GM18873 (cell line): ENCODE data around the gene YEATS4.

Experiments used
- ATAC-seq: cut with Tn5 transposase; IDR thresholded peaks from one replicate; pipeline ENCODE4 v1.9.1; 2021; ENCODE audit warnings: mild to moderate bottlenecking, moderate library complexity, moderate number of reproducible peaks; ENCODE audit not compliant: unreplicated experiment, low FRiP score

The YEATS4 gene

DNA sequence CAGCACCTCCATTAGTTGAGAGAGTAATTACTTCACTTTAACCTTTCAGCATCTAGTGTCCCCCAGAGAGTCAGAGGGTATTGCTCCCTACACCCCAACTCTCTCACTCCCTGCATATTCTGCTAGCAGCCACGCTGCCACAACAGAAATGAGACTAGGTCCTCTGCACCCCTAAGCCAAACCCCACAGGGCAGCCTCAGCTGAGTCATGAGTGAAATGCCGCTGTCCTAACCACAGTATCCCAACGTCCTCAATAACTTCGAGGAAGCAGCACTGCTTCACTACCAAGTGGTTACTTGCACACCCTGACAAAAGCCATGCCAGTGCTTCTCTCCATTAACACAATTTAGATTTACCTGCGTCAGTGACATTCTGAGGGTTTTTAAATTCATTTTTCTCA is 18.2 kb upstream of the YEATS4 start:
- no peak for ATAC-seq

DNA sequence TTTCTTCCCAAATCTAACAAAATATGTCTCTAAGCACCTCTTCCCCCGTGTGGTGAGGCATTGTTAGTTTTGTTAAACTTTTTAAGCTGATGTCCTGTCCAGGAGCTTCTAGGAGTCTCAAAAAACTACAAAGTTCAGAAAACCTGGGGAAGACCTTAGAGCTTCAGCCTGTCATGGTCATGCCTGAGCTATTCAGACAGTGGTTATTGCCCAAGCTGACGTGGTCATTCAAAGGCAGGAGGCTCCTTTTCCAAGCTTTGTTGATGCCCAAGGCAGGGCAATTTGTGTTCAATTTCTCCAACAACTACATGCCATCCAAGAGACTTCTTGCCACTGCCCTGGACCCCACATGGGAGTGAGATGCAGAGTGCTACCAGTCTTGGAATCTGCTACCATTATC is 17.1 kb upstream of the YEATS4 start:
- ATAC-seq, result no peak

DNA sequence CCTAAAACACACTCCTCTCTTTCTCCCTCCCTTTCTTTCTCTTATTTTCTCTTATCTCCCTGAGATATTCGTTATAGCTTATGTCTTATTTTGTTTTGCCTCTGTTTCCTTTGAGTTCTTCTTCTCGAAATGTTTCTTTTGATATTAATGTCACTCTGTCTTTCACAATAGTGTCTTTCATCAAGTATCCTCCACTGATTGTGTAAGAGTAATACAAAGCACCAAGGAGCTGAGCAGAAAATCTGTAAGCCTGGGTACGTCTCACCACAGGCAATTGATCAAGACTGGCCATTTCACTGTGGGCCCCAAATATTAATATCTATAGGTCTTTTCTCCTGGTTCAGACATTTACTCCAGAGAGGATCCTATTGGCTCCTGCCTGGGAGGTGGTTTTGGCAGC is 16.2 kb upstream of the YEATS4 start:
- no peak for ATAC-seq

DNA sequence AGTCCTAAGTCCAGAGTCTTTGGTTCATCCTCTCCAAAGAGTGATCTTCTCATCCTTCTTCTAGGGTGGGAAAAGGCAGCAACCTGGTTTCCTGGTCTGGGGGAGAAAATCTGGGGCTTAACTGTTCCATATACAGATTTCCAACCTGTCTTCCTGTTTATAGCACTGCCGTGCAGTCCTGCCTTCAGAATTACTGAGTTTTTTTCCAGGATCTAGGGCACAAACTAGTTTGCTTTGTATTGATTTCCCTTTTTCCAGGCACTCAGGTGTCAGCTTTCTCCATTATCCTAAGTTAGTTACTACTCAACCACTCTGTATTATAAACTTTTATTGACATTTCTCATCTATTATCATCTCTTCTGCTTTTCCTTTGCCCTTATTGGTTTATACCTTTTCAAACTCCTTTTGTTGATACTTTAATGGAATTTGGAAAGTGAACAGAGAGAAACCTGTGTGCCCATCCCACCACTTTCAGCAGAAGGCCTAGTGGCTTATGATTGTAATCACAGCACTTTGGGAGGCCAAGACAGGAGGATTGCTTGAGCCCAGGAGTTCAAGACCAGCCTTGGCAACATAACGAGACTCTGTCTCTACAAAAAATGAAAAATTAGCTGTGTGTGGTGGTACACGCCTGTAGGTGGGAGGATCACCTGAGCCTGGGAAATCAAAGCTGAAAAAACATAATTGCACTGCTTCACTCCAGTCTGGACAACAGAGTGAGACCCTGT is 15.5 kb upstream of the YEATS4 start:
- ATAC-seq, result no peak

DNA sequence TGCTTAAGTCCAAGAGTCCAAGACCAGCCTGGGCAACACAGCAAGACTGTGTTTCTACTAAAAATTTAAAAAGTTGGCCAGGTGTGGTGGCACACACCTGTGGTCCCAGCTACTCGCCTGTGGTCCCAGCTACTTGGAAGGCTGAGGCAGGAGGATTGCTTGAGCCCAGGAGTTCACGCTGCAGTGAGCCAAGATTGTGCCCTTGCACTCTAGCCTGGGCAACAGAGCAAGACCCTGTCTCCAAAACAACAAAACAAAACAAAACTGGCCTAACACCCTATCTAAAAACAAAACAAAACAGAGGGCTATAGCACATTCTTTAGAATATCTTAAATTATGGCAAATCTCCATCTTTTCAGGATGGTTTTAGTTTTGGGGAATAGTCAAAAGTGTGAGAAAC is 14.5 kb upstream of the YEATS4 start:
- no peak for ATAC-seq

DNA sequence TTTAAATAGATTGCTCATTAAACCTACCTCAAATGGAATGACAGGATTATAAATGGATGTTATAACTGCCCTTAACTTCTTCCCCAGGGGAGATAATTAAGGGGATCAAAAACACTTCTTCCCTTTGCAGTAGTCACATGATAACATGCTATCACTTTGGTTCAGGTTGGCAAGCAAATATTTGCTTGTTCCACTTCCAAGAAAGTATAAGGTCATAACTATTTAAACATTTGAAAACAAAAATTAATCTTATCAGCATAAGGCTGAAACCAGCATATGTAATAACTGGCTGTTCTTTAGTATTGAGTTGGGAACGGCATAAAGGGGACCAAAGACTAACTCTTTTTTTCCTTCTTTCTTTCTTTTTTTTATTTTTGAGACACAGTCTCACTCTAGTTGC is 13.8 kb upstream of the YEATS4 start:
- ATAC-seq, result no peak

DNA sequence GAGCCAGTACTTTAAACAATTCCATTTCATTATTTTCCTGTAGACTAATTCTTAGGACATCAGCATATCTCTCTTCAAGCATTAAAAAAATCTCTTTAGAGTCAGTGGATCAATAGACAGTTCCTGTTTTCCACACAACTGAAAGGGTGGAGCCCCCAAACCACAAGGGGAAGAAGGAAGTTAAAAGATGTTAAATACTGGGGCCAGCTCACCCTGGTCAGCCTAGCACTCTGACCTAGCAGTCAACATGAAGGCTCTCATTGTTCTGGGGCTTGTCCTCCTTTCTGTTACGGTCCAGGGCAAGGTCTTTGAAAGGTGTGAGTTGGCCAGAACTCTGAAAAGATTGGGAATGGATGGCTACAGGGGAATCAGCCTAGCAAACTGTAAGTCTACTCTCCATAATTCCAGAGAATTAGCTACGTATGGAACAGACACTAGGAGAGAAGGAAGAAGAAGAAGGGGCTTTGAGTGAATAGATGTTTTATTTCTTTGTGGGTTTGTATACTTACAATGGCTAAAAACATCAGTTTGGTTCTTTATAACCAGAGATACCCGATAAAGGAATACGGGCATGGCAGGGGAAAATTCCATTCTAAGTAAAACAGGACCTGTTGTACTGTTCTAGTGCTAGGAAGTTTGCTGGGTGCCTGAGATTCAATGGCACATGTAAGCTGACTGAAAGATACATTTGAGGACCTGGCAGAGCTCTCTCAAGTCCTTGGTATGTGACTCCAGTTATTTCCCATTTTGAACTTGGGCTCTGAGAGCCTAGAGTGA is 11.2 kb upstream of the YEATS4 start, which contains the start of gene LYZ:
TSS of gene LYZ (plus strand) at position 220 of the 777 bp plus-strand sequence. CDS start at position 248, 28 bp downstream.
- no peak for ATAC-seq

DNA sequence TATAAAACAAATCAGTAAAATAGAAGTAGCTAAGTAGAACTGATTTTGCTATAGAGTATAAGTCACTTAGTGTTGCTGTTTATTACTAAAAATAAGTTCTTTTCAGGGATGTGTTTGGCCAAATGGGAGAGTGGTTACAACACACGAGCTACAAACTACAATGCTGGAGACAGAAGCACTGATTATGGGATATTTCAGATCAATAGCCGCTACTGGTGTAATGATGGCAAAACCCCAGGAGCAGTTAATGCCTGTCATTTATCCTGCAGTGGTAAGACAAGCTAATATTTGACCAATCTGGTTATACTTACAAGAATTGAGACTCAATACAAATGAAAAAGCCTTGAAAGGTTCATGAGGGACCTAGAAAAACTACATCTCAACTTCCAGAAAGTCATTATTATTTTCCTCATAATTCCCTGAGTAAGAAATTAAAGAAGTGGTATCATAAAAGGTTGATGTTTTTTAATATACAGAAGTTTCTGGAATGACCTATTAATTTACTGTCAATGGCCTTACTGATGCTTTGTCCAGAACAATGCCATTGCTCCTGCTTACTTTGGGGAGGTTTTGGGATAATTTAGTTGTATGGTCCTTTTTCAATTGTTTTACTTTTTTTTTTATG is 9.4 kb upstream of the YEATS4 start:
- ATAC-seq, result no peak

DNA sequence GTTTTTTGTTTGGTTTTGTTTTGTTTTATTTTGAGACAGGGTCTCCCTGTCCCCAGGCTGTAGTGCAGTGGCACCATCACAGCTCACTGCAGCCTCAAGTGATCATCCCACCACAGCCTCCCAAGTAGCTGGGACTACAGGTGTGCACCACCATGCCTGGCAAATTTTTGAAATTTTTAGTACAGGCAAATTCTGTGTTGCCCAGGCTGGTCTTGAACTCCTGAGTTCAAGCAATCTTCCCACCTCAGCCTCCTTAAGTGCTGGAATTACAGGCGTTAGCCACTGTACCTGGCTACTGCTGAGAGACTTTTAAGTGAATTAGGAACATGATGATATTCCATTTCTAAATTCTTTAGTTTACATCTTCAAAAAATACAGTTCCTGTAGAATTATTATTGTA is 8.8 kb upstream of the YEATS4 start:
- no peak for ATAC-seq

DNA sequence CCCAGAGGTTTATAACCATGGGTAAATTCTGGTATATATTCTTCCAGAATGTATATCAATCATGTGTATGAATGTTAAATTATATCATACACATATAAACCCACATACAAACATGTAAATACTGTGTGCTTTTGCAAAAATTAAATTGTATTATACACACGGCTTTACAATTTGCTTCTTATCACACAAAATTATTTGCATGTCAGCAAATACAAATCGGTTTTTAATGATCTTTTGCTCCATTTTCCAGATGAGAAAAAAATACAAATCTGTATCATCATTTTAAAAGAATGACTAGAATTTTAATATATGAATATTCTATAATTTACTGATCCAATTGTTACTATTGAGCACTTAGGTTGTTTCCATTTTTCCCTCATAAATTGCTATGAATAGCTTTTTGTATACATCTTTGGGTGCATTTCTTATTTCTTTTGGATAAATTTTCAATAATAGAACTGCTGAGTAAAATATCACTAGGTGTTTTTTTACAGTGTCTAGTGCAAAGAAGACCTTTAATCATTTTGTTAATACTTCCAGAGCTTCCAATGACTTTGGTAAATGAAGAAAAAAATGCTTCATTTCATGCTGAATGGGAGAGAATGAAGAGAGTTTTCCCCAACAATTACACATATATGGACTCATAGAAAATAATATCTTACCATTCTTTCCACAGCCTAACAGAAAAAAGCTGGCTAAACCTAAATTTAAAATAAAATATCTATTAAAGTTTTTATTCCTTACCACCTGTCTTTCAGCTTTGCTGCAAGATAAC is 7.9 kb upstream of the YEATS4 start:
- no peak for ATAC-seq

DNA sequence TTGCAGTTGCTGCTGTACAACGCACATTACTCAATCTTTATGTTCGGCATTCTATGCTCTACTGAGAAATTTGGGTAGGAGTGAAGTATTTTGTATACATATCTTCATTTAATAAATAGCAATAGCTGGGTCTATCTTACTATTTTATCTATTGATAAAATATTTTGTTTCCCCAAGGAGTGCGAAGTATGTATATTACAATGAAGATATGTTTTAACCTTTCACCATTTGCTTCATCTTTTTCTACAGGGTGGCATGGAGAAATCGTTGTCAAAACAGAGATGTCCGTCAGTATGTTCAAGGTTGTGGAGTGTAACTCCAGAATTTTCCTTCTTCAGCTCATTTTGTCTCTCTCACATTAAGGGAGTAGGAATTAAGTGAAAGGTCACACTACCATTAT is 6.6 kb upstream of the YEATS4 start:
- ATAC-seq, result no peak

DNA sequence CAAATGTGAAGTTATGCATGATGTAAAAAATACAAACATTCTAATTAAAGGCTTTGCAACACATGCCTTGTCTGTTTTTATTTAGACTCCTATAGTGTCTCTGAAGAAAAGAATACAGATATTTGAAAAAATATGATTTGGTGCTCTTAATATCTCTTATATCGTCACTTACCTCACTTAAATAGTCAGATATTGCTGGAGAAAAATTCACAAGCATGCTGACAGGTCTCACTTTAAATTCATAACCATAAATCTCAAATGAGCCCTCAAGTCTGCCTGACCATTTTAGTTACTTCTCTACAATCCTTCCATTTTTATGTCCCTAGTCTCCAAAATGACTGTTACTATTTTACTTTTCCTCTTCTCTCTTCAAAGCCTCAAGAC is 5.4 kb upstream of the YEATS4 start:
- no peak for ATAC-seq

DNA sequence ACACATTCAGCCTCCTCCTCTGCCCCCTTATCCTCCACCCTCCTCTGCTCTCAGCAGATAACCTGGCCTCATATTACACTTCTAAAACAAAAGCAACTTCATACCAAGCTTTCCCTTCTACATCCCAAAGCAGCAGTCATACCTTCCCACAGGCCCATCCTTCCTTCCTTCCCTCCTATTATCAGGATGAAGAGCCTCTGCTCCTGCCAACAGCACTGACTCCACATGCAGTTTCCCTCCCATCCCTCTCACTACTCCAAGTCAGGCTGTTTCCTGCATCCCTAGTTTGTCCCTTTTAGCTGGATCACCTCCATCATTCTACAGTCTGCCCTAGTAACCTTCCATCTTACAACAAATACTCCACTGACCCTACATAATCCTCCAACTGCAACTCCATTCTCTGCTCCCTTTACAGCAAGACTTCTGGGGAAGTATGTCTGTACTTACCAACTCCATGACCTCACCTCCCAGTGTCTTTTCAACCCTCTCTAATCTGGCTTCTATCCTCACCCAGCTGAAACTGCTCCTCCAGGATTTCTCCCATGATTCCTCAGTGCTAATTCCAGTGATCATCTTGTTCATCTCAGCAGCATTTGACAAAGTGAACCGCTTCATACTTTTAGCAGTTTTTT is 4.9 kb upstream of the YEATS4 start:
- ATAC-seq, result no peak

DNA sequence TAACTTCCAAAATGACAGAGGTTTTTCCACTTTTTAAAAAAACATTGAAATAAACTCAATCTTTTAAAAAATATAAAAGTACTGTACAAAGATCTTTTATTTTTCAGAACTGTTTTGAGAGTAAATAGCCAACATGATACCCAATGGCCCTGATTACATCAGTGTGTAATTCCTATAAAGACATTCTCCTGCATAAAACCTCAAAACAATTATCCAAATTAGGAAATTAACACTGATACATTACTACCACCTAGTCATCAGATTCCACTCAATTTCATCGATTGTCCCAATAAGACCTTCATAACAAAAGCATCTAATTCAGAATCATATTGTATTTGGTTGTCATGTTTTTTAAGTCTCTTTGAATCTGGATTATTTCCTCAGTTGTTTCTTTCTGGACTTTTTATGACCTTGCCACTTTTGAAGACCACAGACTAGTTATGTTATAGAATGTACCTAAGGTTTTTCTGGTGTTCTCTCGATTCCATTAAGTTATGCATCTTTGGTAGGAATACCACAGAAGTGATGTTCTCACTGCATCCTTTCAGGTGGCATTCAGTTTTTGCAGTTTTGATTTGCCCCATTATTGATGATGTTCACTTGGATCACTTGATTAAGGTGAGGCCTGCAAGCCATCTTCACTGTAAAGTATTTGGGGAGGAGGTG is 4.0 kb upstream of the YEATS4 start:
- no peak for ATAC-seq

DNA sequence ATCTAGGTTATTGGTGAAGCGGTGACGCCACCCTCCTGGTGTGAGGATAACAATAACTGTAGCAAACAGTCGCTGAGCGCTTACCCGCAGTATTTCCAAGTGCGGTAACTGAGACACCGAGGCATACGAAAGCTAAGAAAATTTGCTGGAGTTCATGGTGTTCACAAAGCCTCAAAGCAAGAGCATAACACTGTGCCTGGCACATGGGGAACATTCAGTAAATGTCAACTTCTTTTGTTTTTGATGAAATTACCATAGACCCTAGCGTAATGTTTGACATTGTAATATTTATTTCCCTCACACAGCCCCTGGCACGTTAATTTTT is 767 bp downstream of the YEATS4 start:
- no peak for ATAC-seq

DNA sequence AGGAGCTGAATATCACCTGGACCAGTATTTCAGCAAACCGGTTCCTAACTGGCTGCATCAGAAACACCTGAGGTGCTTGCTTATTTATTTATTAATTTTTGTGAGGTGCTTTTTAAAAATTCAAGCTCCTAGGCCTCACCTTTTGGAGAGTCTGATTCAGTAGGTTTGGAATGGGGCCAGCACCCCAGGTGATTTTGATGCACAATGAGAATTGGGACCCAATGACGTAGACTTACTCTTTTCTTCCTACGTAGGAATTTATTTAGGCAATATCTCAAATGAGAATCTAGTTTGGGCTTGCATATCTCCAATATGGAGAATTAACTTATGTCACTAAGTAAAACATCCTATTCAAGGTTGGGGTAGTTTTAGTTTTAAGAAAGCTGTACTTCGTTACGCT is 7.3 kb downstream of the YEATS4 start:
- no peak for ATAC-seq

DNA sequence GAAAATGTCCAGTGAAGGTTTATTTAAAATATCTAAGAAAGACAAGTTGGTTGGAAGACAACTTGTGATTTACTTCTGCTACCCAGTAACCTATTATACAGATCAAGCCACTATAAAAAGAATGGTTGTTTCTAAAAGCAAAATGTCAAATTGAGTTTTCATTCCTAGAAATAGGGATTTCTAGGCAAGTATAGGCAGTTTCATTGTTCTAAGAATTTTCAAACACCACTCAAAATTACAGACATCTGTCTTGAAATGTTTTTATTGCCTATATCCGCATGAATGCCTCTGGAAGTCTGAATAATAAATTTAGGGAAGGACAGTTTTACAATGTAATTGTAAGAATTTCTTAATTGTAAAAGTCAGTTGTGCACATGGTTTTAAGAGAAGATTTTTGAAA is 8.6 kb downstream of the YEATS4 start:
- ATAC-seq, result no peak

DNA sequence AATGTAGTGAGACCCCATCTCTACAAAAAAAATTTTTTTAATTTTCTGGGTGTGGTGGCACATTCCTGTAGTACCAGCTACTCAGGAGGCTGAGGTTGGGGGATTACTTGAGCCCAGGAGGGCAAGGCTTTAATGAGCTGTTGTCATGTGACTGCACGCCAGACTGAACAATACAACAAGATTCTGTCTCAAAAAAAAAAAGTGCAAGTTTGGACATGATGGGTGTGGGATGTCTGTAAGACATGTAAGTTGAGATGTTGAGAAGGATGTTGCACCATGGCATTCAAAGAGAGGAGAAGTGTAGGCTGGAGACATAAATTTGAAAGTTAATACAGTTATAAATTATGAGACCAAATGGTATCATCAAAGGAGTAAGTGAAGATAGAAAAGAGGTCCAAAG is 23.5 kb downstream of the YEATS4 start:
- ATAC-seq, result no peak

DNA sequence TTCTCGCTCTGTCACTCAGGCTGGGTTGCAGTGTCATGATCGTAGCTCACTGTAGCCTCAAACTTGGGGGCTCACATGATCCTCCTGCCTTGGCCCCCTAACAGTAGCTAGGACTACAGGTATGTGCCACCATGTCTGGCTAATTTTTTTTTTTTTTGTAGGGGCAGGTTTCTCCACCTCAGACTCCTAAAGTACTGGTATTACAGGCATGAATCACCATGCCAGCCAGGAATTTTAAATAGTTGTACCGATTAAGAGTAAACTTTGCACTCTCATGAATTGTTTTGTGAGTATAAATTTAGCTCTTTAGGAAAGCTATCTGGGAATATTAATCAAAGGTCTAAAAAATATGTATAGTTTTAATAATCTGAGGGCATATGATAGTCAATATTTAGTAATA is 25.5 kb downstream of the YEATS4 start:
- ATAC-seq, result no peak

DNA sequence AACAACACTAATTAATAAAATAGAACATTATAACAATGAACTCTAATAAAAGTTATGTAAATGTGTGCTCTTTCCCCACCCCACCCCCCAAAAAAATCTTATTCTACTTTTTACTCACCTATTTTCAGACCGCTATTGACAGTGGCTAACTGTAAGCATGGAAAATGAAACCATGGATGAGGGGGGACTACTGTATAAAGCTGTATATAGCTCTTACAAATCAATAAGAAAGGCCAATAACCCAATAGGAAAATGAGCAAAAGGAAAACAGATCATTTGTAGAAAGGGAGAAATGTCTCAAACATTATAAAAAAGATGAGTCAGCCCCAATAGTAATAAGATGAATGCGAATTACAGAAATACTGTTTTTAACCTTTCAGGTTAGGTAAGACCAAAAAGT is 27.4 kb downstream of the YEATS4 start:
- ATAC-seq, result no peak
